WTC11 (cell line): ENCODE data around the gene LRMDA.

Source experiments
- MYBL2 ChIP-seq: sonication (generic); formaldehyde crosslinking; IDR thresholded peaks from 2 replicates; pipeline ENCODE4 v1.8.1; 2023; ENCODE audit warnings: mild to moderate bottlenecking, moderate library complexity, missing genetic modification reagents
- ZNF425 ChIP-seq: fragments of 250-450 bp; sonication (Bioruptor Pico); conservative IDR thresholded peaks from 2 replicates; pipeline ENCODE4 v1.9.0; 2021; ENCODE audit warnings: mild to moderate bottlenecking
- TF ChIP-seq, protein P1 (sequence below): fragments of 250-450 bp; sonication (Bioruptor Pico); IDR thresholded peaks from 2 replicates; pipeline ENCODE4 v2.1.2; 2022; ENCODE audit warnings: mild to moderate bottlenecking, moderate library complexity
- TF ChIP-seq, protein P2 (sequence below): fragments of 200-600 bp; IDR thresholded peaks from 2 replicates; pipeline ENCODE4 v1.8.0; 2022; ENCODE audit warnings: antibody characterized with exemption

GRCh38 chr10:75640381-75640780 is 209.0 kb downstream of the LRMDA start:
- TF ChIP-seq, protein P1, sequence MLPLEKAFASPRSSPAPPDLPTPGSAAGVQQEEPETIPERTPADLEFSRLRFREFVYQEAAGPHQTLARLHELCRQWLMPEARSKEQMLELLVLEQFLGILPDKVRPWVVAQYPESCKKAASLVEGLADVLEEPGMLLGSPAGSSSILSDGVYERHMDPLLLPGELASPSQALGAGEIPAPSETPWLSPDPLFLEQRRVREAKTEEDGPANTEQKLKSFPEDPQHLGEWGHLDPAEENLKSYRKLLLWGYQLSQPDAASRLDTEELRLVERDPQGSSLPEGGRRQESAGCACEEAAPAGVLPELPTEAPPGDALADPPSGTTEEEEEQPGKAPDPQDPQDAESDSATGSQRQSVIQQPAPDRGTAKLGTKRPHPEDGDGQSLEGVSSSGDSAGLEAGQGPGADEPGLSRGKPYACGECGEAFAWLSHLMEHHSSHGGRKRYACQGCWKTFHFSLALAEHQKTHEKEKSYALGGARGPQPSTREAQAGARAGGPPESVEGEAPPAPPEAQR (CRISPR knock-in tag): no peak
- TF ChIP-seq, protein P2, sequence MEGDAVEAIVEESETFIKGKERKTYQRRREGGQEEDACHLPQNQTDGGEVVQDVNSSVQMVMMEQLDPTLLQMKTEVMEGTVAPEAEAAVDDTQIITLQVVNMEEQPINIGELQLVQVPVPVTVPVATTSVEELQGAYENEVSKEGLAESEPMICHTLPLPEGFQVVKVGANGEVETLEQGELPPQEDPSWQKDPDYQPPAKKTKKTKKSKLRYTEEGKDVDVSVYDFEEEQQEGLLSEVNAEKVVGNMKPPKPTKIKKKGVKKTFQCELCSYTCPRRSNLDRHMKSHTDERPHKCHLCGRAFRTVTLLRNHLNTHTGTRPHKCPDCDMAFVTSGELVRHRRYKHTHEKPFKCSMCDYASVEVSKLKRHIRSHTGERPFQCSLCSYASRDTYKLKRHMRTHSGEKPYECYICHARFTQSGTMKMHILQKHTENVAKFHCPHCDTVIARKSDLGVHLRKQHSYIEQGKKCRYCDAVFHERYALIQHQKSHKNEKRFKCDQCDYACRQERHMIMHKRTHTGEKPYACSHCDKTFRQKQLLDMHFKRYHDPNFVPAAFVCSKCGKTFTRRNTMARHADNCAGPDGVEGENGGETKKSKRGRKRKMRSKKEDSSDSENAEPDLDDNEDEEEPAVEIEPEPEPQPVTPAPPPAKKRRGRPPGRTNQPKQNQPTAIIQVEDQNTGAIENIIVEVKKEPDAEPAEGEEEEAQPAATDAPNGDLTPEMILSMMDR: no peak
- TF ChIP-seq ZNF425 (CRISPR knock-in tag) (no peak), MYBL2 (CRISPR knock-in tag) (no peak)
